ENCODE measurements around the gene KCNJ18.
"Not testable (repeated sequence)": the region's sequence is repeated elsewhere in the genome, so short reads cannot be mapped to it uniquely, and the experiment has no call there.

KCNJ18 gene

GRCh38 chr17:21668746-21669508 is 23.4 kb upstream of the KCNJ18 start:
- not testable (repeated sequence) for H3K36me3 ChIP-seq (ENCODE audit: control insufficient read depth, low read length); H3K4me1 ChIP-seq (ENCODE audit: control insufficient read depth, low read length); H4K20me1 ChIP-seq (ENCODE audit: control insufficient read depth, insufficient read depth, low read depth, low read length); H3K27me3 ChIP-seq (ENCODE audit: control insufficient read depth, low read length); H3F3A ChIP-seq (ENCODE audit: control insufficient read depth, insufficient read depth); H3K9me3 ChIP-seq (ENCODE audit: control insufficient read depth, insufficient read depth, low read length); H3K79me2 ChIP-seq (ENCODE audit: control insufficient read depth, low read length); H3K4me3 ChIP-seq (ENCODE audit: low read length); H3K27ac ChIP-seq (ENCODE audit: low read depth, low read length); H3K9me2 ChIP-seq (replicated peaks; ENCODE audit: control insufficient read depth, low read length); H3K4me2 ChIP-seq (ENCODE audit: low read length)

GRCh38 chr17:21669616-21670360 is 22.5 kb upstream of the KCNJ18 start:
- not testable (repeated sequence) for H3K27me3 ChIP-seq (ENCODE audit: control insufficient read depth, low read length); H3K36me3 ChIP-seq (ENCODE audit: control insufficient read depth, low read length); H3K79me2 ChIP-seq (ENCODE audit: control insufficient read depth, low read length); H3K4me2 ChIP-seq (ENCODE audit: low read length); H3K9me3 ChIP-seq (ENCODE audit: control insufficient read depth, insufficient read depth, low read length); H3K4me3 ChIP-seq (ENCODE audit: low read length); H4K20me1 ChIP-seq (ENCODE audit: control insufficient read depth, insufficient read depth, low read depth, low read length); H3K9me2 ChIP-seq (replicated peaks; ENCODE audit: control insufficient read depth, low read length); H3K27ac ChIP-seq (ENCODE audit: low read depth, low read length); H3K4me1 ChIP-seq (ENCODE audit: control insufficient read depth, low read length); H3F3A ChIP-seq (ENCODE audit: control insufficient read depth, insufficient read depth)

DNA sequence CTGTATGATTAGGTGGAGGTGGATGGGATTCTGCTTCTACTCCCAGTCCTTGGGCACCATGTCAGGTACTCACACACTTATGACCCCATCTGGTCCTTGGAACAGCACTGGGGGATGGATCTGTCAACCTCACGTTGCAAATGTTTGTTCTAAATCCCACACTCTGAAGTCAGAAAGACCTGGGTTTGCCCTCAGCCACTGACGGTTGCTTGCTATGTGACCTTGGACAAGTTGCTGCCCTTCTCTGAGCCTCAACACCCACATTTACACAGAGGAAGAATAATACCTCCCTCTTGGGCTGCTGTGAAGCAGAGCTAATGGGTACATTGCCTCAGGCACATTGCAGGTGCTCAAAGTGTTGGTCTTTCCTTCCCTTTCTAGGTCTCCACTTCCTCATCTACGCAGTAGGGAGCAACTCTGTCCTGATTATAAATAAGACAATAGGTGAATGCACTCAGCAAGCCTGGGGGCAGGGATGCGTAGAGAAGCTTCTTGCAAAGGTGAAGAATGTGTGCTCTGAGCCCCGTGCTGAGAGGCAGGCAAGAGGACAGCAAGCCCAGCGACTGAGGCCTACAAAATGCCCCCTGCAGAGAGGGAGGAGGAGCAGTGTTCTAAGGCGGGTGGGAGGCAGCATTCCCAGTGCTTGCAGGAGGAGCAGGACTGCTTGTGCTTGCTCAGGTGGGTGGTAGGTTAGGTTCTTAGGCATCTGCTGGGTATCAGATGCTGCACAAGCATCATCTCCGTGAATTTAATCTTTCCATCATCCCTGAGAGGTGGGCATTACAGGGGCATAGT is 21.8 kb upstream of the KCNJ18 start:
- not testable (repeated sequence) for H3K27ac ChIP-seq (ENCODE audit: low read depth, low read length); H3K79me2 ChIP-seq (ENCODE audit: control insufficient read depth, low read length); H3K4me2 ChIP-seq (ENCODE audit: low read length); H3F3A ChIP-seq (ENCODE audit: control insufficient read depth, insufficient read depth); H3K27me3 ChIP-seq (ENCODE audit: control insufficient read depth, low read length); H4K20me1 ChIP-seq (ENCODE audit: control insufficient read depth, insufficient read depth, low read depth, low read length); H3K4me3 ChIP-seq (ENCODE audit: low read length); H3K9me2 ChIP-seq (replicated peaks; ENCODE audit: control insufficient read depth, low read length); H3K36me3 ChIP-seq (ENCODE audit: control insufficient read depth, low read length); H3K4me1 ChIP-seq (ENCODE audit: control insufficient read depth, low read length)
- peaks cover 10% of the 10 kb centered on the region; the same call in 1 of the 2 replicates for H3K9me3 ChIP-seq (ENCODE audit: control insufficient read depth, insufficient read depth, low read length)

- not testable (repeated sequence) for H3K9me3 ChIP-seq (ENCODE audit: control insufficient read depth, insufficient read depth, low read length); H3K79me2 ChIP-seq (ENCODE audit: control insufficient read depth, low read length); H3K4me1 ChIP-seq (ENCODE audit: control insufficient read depth, low read length); H4K20me1 ChIP-seq (ENCODE audit: control insufficient read depth, insufficient read depth, low read depth, low read length); H3K4me2 ChIP-seq (ENCODE audit: low read length); H3K9me2 ChIP-seq (replicated peaks; ENCODE audit: control insufficient read depth, low read length); H3K36me3 ChIP-seq (ENCODE audit: control insufficient read depth, low read length); H3K27me3 ChIP-seq (ENCODE audit: control insufficient read depth, low read length); H3K4me3 ChIP-seq (ENCODE audit: low read length); H3K27ac ChIP-seq (ENCODE audit: low read depth, low read length); H3F3A ChIP-seq (ENCODE audit: control insufficient read depth, insufficient read depth)
Observed at GRCh38 chr17:21671437-21671836, 20.9 kb upstream of the KCNJ18 start.

DNA sequence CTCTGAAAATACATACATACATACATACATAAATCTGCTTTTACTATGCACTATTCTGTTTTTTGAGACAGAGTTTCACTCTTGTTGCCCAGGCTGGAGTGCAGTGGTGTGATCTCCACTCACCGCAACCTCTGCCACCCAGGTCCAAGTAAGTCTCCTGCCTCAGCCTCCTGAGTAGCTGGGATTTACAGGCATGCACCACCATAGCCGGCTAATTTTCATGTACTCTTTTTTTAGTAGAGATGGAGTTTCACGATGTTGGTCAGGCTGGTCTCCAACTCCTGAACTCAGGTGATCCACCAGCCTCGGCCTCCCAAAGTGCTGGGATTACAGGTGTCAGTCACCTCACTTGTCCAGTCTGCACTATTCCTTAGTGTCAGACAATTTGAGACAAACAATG is 20.5 kb upstream of the KCNJ18 start:
- not testable (repeated sequence) for H3K27ac ChIP-seq (ENCODE audit: low read depth, low read length); H3K27me3 ChIP-seq (ENCODE audit: control insufficient read depth, low read length); H3K9me2 ChIP-seq (replicated peaks; ENCODE audit: control insufficient read depth, low read length); H3F3A ChIP-seq (ENCODE audit: control insufficient read depth, insufficient read depth); H3K79me2 ChIP-seq (ENCODE audit: control insufficient read depth, low read length); H3K4me1 ChIP-seq (ENCODE audit: control insufficient read depth, low read length); H3K4me2 ChIP-seq (ENCODE audit: low read length); H3K4me3 ChIP-seq (ENCODE audit: low read length); H3K36me3 ChIP-seq (ENCODE audit: control insufficient read depth, low read length); H3K9me3 ChIP-seq (ENCODE audit: control insufficient read depth, insufficient read depth, low read length); H4K20me1 ChIP-seq (ENCODE audit: control insufficient read depth, insufficient read depth, low read depth, low read length)

- not testable (repeated sequence) for H3K27ac ChIP-seq (ENCODE audit: low read depth, low read length); H3K4me2 ChIP-seq (ENCODE audit: low read length); H3K27me3 ChIP-seq (ENCODE audit: control insufficient read depth, low read length); H3K79me2 ChIP-seq (ENCODE audit: control insufficient read depth, low read length); H3K36me3 ChIP-seq (ENCODE audit: control insufficient read depth, low read length); H4K20me1 ChIP-seq (ENCODE audit: control insufficient read depth, insufficient read depth, low read depth, low read length); H3K9me2 ChIP-seq (replicated peaks; ENCODE audit: control insufficient read depth, low read length); H3K4me1 ChIP-seq (ENCODE audit: control insufficient read depth, low read length); H3F3A ChIP-seq (ENCODE audit: control insufficient read depth, insufficient read depth); H3K4me3 ChIP-seq (ENCODE audit: low read length)
- peaks cover 11% of the 10 kb centered on the region; the same call in 1 of the 2 replicates for H3K9me3 ChIP-seq (ENCODE audit: control insufficient read depth, insufficient read depth, low read length)
Observed at GRCh38 chr17:21673451-21674241, 18.7 kb upstream of the KCNJ18 start.

Measured in DOHH2 (cell line).